HFFc6 (cell line): ENCODE data around the gene HCN2. TPM values are rescaled to one million over a fixed set of nuclear protein-coding genes. Genes with fewer than 3 reads are reported as not detected.

Experiments
- DNase-seq: peaks from one replicate; pipeline ENCODE4 v3.0.0-alpha.2; 2018
- H3K27ac Mint-ChIP-seq: 2 replicates; pipeline ENCODE4 v1.8.0; 2020; ENCODE audit warnings: mild to moderate bottlenecking, mixed read lengths
- H3K27me3 Mint-ChIP-seq: 2 replicates; pipeline ENCODE4 v1.8.0; 2021; ENCODE audit warnings: mild to moderate bottlenecking, moderate library complexity, mixed read lengths; ENCODE audit not compliant: insufficient read depth
- H3K36me3 Mint-ChIP-seq: 2 replicates; pipeline ENCODE4 v1.8.0; 2021; ENCODE audit warnings: low read depth, mixed read lengths
- H3K4me1 Mint-ChIP-seq: 2 replicates; pipeline ENCODE4 v1.8.0; 2020; ENCODE audit warnings: low read depth, mixed read lengths
- H3K4me3 Mint-ChIP-seq: 2 replicates; pipeline ENCODE4 v1.8.0; 2020; ENCODE audit warnings: mild to moderate bottlenecking, moderate library complexity, mixed read lengths
- H3K9me3 Mint-ChIP-seq: 2 replicates; pipeline ENCODE4 v1.8.0; 2020; ENCODE audit warnings: mild to moderate bottlenecking, mixed read lengths
- CTCF ChIP-seq: fragments of 200-600 bp; sonication (generic); IDR thresholded peaks from 2 replicates; pipeline ENCODE4 v1.5.0; 2021; ENCODE audit warnings: antibody characterized with exemption, mild to moderate bottlenecking
- long read RNA-seq: library from polyadenylated mRNA; unstranded; transcript quantifications from one replicate; pipeline ENCODE4 v2.0.0, GENCODE V29; 2019
- total RNA-seq, 6 experiments: library from RNA; stranded (reverse); fragmentation: NEBNext Ultra II Directional; extraction: Animal tissue kit (Norgen Biotek cat#: 25700); gene quantifications; 2 replicates in 1 of 6; 3 replicates in 5 of 6; pipeline ENCODE4 v1.2.3, GENCODE V29; 2021

HCN2 gene
- total RNA-seq, result 1 to 10 TPM; 2.8 to 3.6 (median 3.1) TPM
- long read RNA-seq, result 0 reads

DNA sequence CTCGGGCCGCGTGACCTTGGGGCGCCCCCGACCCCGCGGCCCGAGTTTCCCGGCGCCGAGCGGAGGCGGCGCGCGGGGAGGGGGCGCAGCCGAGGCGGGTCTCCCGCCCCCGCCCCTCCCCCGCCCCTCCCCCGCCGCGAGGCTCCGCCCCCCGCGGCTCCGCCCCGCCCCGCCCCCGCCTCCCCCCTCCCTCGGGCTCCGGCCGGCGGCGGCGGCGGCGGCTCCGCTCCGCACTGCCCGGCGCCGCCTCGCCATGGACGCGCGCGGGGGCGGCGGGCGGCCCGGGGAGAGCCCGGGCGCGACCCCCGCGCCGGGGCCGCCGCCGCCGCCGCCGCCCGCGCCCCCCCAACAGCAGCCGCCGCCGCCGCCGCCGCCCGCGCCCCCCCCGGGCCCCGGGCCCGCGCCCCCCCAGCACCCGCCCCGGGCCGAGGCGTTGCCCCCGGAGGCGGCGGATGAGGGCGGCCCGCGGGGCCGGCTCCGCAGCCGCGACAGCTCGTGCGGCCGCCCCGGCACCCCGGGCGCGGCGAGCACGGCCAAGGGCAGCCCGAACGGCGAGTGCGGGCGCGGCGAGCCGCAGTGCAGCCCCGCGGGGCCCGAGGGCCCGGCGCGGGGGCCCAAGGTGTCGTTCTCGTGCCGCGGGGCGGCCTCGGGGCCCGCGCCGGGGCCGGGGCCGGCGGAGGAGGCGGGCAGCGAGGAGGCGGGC, at the start of gene HCN2:
Gene HCN2 (plus strand): TSS at position 189 of the 703 bp plus-strand sequence. CDS start 65 bp downstream, at position 254.
- H3K27me3 Mint-ChIP-seq, result peaks cover 13% of the 10 kb centered on the region
- H3K4me3 Mint-ChIP-seq, result no peak within 1 kb of the TSS
- DNase-seq, result no peak
- no peak for TF ChIP-seq CTCF
- no peaks in the 10 kb centered on the region for H3K9me3 Mint-ChIP-seq
- H3K27ac Mint-ChIP-seq, result no peak within 1 kb of the TSS
- H3K36me3 Mint-ChIP-seq, result no peaks in the 10 kb centered on the region
- peaks cover 17% of the 10 kb centered on the region for H3K4me1 Mint-ChIP-seq

DNA sequence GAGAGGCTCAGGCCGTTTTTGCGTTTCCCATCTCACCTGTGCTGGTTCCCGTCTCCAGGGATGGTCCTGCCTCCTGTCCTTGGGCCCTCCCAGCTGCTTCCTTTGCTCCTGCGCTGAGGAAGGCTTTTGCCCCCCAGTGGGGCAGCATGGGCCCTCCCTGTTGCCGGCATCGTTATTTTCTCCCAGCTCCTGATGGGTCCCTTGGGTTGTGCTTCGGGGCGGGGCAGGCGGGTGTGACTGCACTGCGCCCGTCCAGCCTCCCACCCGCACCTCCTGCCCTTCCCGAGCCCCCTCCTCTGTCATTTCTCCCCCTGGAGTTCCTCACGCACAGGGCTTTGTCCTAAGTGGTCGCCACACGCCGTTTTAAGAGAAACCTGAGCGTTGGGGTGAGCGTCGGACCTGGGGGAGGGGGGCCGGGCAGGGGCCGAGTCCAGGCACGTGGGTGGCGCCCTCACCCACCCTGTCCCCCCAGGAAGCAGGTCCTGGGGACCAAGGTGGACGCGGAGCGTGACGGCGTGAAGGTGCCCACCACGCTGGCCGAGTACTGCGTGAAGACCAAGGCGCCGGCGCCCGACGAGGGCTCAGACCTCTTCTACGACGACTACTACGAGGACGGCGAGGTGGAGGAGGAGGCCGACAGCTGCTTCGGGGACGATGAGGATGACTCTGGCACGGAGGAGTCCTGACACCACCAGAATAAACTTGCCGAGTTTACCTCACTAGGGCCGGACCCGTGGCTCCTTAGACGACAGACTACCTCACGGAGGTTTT, 48.6 kb upstream of the HCN2 start:
- Mint-ChIP-seq H3K36me3 (peaks cover 7% of the 10 kb centered on the region), H3K27ac (no peak overlapping the region), H3K27me3 (no peaks in the 10 kb centered on the region), H3K4me1 (no peaks in the 10 kb centered on the region), H3K4me3 (no peak overlapping the region), H3K9me3 (no peaks in the 10 kb centered on the region)
- DNase-seq, result no peak
- TF ChIP-seq CTCF, result no peak

GRCh38 chr19:541699-542098, 48.0 kb upstream of the HCN2 start:
- Mint-ChIP-seq H3K4me3 (no peak overlapping the region), H3K9me3 (no peaks in the 10 kb centered on the region), H3K4me1 (no peaks in the 10 kb centered on the region), H3K27me3 (no peaks in the 10 kb centered on the region), H3K27ac (no peak overlapping the region), H3K36me3 (peaks cover 7% of the 10 kb centered on the region)
- no peak for DNase-seq
- no peak for TF ChIP-seq CTCF

GRCh38 chr19:542173-542866, 47.4 kb upstream of the HCN2 start:
- Mint-ChIP-seq H3K27me3 (no peaks in the 10 kb centered on the region), H3K9me3 (no peaks in the 10 kb centered on the region), H3K36me3 (peaks cover 7% of the 10 kb centered on the region), H3K4me3 (no peak overlapping the region), H3K4me1 (no peaks in the 10 kb centered on the region), H3K27ac (no peak overlapping the region)
- no peak for TF ChIP-seq CTCF
- no peak for DNase-seq

- H3K4me1 Mint-ChIP-seq, result no peaks in the 10 kb centered on the region
- H3K4me3 Mint-ChIP-seq, result no peak within 1 kb of the TSS
- no peak for TF ChIP-seq CTCF
- H3K27me3 Mint-ChIP-seq, result no peaks in the 10 kb centered on the region
- no peaks in the 10 kb centered on the region for H3K9me3 Mint-ChIP-seq
- no peak within 1 kb of the TSS for H3K27ac Mint-ChIP-seq
- no peak for DNase-seq
- peaks cover 7% of the 10 kb centered on the region for H3K36me3 Mint-ChIP-seq
Measured at GRCh38 chr19:543910-544608, 45.6 kb upstream of the HCN2 start, which contains the start of gene GZMM. Gene GZMM, plus strand, starts transcription at chr19:544053. Its CDS starts 19 bp downstream, at chr19:544072.
